Esophagus squamous epithelium (tissue), 4 donors: Measurements from ENCODE around the gene MAEA.

Experiments used
- CTCF ChIP-seq, 6 experiments: fragments of 450-650 bp in 4 of 6; fragments of 200-600 bp in 2 of 6; sonication (generic) in 2 of 6; IDR thresholded peaks; one replicate each; pipeline ENCODE4 v1.5.1; 2016 to 2019; ENCODE audit warnings: antibody characterized with exemption in 6 of 6, mild to moderate bottlenecking in 4 of 6, moderate library complexity in 4 of 6
- POLR2A ChIP-seq, 4 donors: fragments of 450-650 bp; IDR thresholded peaks; one replicate each; pipeline ENCODE4 v1.6.1; 2017; ENCODE audit warnings: antibody characterized with exemption in 4 of 4, mild to moderate bottlenecking in 4 of 4, moderate library complexity in 3 of 4

GRCh38 chr4:1381181-1381621 is 91.5 kb downstream of the MAEA start:
- TF ChIP-seq CTCF (IDR thresholded peaks at IDR 0.05) = no peak
- no peak for TF ChIP-seq POLR2A (IDR thresholded peaks at IDR 0.05)
